Activated gamma-delta T cell (primary cell): ENCODE data around the gene ZNF367.
A peak's percentile ranks its signal among the peaks of the same experiment; 100 is the strongest.

Source experiments
- DNase-seq: peaks from one replicate; lab custom pipeline; 2025; lab: John Stamatoyannopoulos, UW
- total RNA-seq, 2 donors: gene quantifications; one replicate each; lab custom pipeline; 2026; lab: John Stamatoyannopoulos, UW

ZNF367 gene
- total RNA-seq = 12.9 to 13.0 reads per million in 2 donors

- DNase-seq = peak; percentile 97
Observed at GRCh38 chr9:96418083-96418919, at the start of gene ZNF367. Gene ZNF367, minus strand, starts transcription at chr9:96418370. Its CDS starts 338 bp downstream, at chr9:96418032.

- no peak for DNase-seq
Observed at GRCh38 chr9:96467784-96468183, 49.6 kb upstream of the ZNF367 start.

GRCh38 chr9:96464426-96464825, 46.3 kb upstream of the ZNF367 start:
- DNase-seq = no peak

- DNase-seq = no peak
Observed at GRCh38 chr9:96462541-96462940, 44.4 kb upstream of the ZNF367 start.

- DNase-seq = no peak
Observed at GRCh38 chr9:96461336-96461735, 43.2 kb upstream of the ZNF367 start.

- no peak for DNase-seq
Observed at GRCh38 chr9:96460882-96461281, 42.7 kb upstream of the ZNF367 start.

GRCh38 chr9:96460470-96460869, 42.3 kb upstream of the ZNF367 start:
- DNase-seq = no peak

GRCh38 chr9:96459268-96460007, 41.3 kb upstream of the ZNF367 start:
- no peak for DNase-seq

GRCh38 chr9:96458226-96458625, 40.1 kb upstream of the ZNF367 start:
- DNase-seq = no peak

- no peak for DNase-seq
Observed at GRCh38 chr9:96457266-96457665, 39.1 kb upstream of the ZNF367 start.

- DNase-seq = no peak
Observed at GRCh38 chr9:96453625-96454024, 35.5 kb upstream of the ZNF367 start.

GRCh38 chr9:96450613-96451528, 32.7 kb upstream of the ZNF367 start:
- DNase-seq = peak; percentile 14

- peak; percentile 93 for DNase-seq
Observed at GRCh38 chr9:96449845-96450612, 31.9 kb upstream of the ZNF367 start, which contains the start of gene HABP4. Gene HABP4, plus strand, starts transcription at chr9:96450169. Its CDS starts 111 bp downstream, at chr9:96450280.

GRCh38 chr9:96449523-96449844, 31.3 kb upstream of the ZNF367 start:
- DNase-seq = no peak

- DNase-seq = no peak
Observed at GRCh38 chr9:96448546-96449170, 30.5 kb upstream of the ZNF367 start.

- no peak for DNase-seq
Observed at GRCh38 chr9:96447406-96447805, 29.2 kb upstream of the ZNF367 start.

GRCh38 chr9:96442491-96442890, 24.3 kb upstream of the ZNF367 start:
- DNase-seq = no peak

- DNase-seq = no peak
Observed at GRCh38 chr9:96441798-96442445, 23.8 kb upstream of the ZNF367 start.

- no peak for DNase-seq
Observed at GRCh38 chr9:96440671-96441199, 22.6 kb upstream of the ZNF367 start.

- no peak for DNase-seq
Observed at GRCh38 chr9:96437454-96437853, 19.3 kb upstream of the ZNF367 start.
